ENCODE measurements around the gene APBB2. TPM values are rescaled to one million over a fixed set of nuclear protein-coding genes. Genes with fewer than 3 reads are reported as not detected.

The APBB2 gene
- total RNA-seq, 4 donors from 2014 or later, result 66.3 to 133 (median 90.2) TPM

- H3K9me3 ChIP-seq, result no peaks in the 10 kb centered on the region
- H3K4me1 ChIP-seq, result peaks cover 1 to 78% (median 2%) of the 10 kb centered on the region in 3 donors
- H3K27me3 ChIP-seq, result no peaks in the 10 kb centered on the region
- no peak overlapping the region for H3K4me3 ChIP-seq
- TF ChIP-seq EP300 (IDR thresholded peaks at IDR 0.05), result no peak
- TF ChIP-seq, protein P1, sequence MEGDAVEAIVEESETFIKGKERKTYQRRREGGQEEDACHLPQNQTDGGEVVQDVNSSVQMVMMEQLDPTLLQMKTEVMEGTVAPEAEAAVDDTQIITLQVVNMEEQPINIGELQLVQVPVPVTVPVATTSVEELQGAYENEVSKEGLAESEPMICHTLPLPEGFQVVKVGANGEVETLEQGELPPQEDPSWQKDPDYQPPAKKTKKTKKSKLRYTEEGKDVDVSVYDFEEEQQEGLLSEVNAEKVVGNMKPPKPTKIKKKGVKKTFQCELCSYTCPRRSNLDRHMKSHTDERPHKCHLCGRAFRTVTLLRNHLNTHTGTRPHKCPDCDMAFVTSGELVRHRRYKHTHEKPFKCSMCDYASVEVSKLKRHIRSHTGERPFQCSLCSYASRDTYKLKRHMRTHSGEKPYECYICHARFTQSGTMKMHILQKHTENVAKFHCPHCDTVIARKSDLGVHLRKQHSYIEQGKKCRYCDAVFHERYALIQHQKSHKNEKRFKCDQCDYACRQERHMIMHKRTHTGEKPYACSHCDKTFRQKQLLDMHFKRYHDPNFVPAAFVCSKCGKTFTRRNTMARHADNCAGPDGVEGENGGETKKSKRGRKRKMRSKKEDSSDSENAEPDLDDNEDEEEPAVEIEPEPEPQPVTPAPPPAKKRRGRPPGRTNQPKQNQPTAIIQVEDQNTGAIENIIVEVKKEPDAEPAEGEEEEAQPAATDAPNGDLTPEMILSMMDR (IDR thresholded peaks at IDR 0.05), result no peak
- no peak for TF ChIP-seq POLR2A (IDR thresholded peaks at IDR 0.05)
- TF ChIP-seq POLR2AphosphoS5 (IDR thresholded peaks at IDR 0.05), result no peak
- ATAC-seq, result no peak
- H3K36me3 ChIP-seq, result no peaks in the 10 kb centered on the region
- no peak overlapping the region for H3K27ac ChIP-seq
- WGBS, 2 donors (ENCODE audit: low coverage in 1 of 2), result 88 to 100% methylated on average over 1 to 2 of the region's 9 CpGs
These were observed 4.4 kb downstream of the APBB2 start for GRCh38 chr4:41209901-41210300.

- peaks cover 2 to 81% (median 4%) of the 10 kb centered on the region in 3 donors for H3K4me1 ChIP-seq
- H3K27ac ChIP-seq, result no peak overlapping the region
- WGBS, 2 donors (ENCODE audit: low coverage in 1 of 2), result 53 to 61% methylated on average over 3 to 5 of the region's 5 CpGs
- H3K27me3 ChIP-seq, result no peaks in the 10 kb centered on the region
- no peaks in the 10 kb centered on the region for H3K9me3 ChIP-seq
- H3K36me3 ChIP-seq, result no peaks in the 10 kb centered on the region
- H3K4me3 ChIP-seq, result no peak overlapping the region
- no peak for ATAC-seq
- TF ChIP-seq POLR2AphosphoS5 (IDR thresholded peaks at IDR 0.05) (no peak), EP300 (IDR thresholded peaks at IDR 0.05) (no peak), POLR2A (IDR thresholded peaks at IDR 0.05) (no peak)
- TF ChIP-seq, protein P1 (IDR thresholded peaks at IDR 0.05), result no peak
These were observed 5.2 kb downstream of the APBB2 start for GRCh38 chr4:41209187-41209586.

GRCh38 chr4:41207291-41207831 lies 7.0 kb downstream of the APBB2 start:
- Histone ChIP-seq H3K27me3 (no peaks in the 10 kb centered on the region), H3K36me3 (no peaks in the 10 kb centered on the region), H3K4me1 (peaks cover 2 to 90% (median 4%) of the 10 kb centered on the region in 3 donors), H3K27ac (no peak overlapping the region), H3K9me3 (no peaks in the 10 kb centered on the region), H3K4me3 (no peak overlapping the region)
- TF ChIP-seq POLR2AphosphoS5 (IDR thresholded peaks at IDR 0.05), result no peak
- peak; percentile 75 for ATAC-seq

- Histone ChIP-seq H3K27me3 (no peaks in the 10 kb centered on the region), H3K4me3 (no peak overlapping the region), H3K9me3 (no peaks in the 10 kb centered on the region), H3K36me3 (no peaks in the 10 kb centered on the region), H3K27ac (no peak overlapping the region), H3K4me1 (peaks cover 2 to 90% (median 4%) of the 10 kb centered on the region in 3 donors)
- ATAC-seq, result no peak
- WGBS, 2 donors (ENCODE audit: low coverage in 1 of 2), result 90 to 93% methylated on average over 2 of the region's 2 CpGs
- no peak for TF ChIP-seq POLR2A (IDR thresholded peaks at IDR 0.05)
- TF ChIP-seq, protein P1 (IDR thresholded peaks at IDR 0.05), result no peak
- no peak for TF ChIP-seq EP300 (IDR thresholded peaks at IDR 0.05)
- no peak for TF ChIP-seq POLR2AphosphoS5 (IDR thresholded peaks at IDR 0.05)
These were observed 8.4 kb downstream of the APBB2 start for GRCh38 chr4:41205854-41206460.

DNA sequence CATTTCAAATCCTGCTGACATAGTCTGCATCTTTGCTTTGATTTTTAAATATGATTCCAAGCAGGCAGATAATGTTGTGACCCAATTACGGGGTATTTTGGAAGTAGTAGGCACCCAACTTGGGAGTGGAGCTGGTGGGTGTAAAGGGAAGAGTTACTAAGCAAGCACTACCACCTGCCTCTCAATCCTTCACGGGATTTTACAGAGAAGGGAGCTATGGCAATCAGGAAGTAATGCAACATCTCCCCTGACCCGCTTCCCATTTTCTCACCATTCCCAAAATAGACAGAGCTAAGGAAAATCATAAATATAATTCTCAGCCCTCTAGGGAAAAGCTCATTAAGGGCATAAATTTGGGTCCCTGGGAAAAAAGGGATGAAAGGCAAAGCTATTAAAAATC lies 9.2 kb downstream of the APBB2 start:
- 54 to 71% methylated on average over 1 to 3 of the region's 3 CpGs for WGBS, 2 donors (ENCODE audit: low coverage in 1 of 2)
- no peak for ATAC-seq

DNA sequence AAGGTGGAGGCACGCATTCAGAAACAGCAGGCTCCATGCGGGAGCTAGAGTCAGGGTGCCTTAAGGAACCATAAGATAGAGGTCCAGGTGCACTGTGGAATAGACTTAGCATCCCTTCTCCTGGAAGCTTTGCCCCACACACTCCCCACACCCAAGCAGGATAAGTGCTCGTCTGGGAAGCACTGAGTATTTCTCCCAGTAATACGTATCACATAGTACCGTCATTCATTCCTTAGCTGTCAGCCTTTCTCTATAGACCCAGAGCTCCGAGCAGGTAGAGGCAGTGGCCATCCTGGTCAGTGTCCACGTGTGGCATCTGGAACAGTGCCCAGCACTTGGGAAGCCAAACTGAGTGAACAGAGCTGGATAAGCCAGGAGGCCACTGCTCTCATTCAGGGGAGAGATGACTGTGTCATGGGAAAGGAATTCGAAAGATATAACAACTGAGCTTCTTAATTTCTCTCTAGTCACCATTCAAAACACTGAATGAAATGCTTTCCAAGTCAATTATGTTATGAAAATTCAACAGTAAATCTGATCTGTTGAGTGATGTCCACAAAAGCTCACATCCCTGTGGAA lies 9.9 kb downstream of the APBB2 start:
- no peaks in the 10 kb centered on the region for H3K9me3 ChIP-seq
- TF ChIP-seq EP300 (IDR thresholded peaks at IDR 0.05), result no peak
- no peak for TF ChIP-seq POLR2A (IDR thresholded peaks at IDR 0.05)
- TF ChIP-seq POLR2AphosphoS5 (IDR thresholded peaks at IDR 0.05), result no peak
- TF ChIP-seq, protein P1 (IDR thresholded peaks at IDR 0.05), result no peak
- WGBS, 2 donors (ENCODE audit: low coverage in 1 of 2), result 48 to 72% methylated on average over 2 to 5 of the region's 8 CpGs
- no peak overlapping the region for H3K4me3 ChIP-seq
- ATAC-seq, result no peak
- no peaks in the 10 kb centered on the region for H3K36me3 ChIP-seq
- peaks cover 2 to 93% (median 4%) of the 10 kb centered on the region in 3 donors for H3K4me1 ChIP-seq
- H3K27ac ChIP-seq, result peak overlapping the region in 3 of 4 donors; percentile 22 to 40 (median 40)
- no peaks in the 10 kb centered on the region for H3K27me3 ChIP-seq

More for the DNA sequence above, 9.2 kb downstream of the APBB2 start:
- TF ChIP-seq POLR2AphosphoS5 (IDR thresholded peaks at IDR 0.05) (no peak), EP300 (IDR thresholded peaks at IDR 0.05) (no peak)
- peak overlapping the region in 2 of 4 donors; percentile 22 to 40 for H3K27ac ChIP-seq
- H3K27me3 ChIP-seq, result no peaks in the 10 kb centered on the region
- H3K4me3 ChIP-seq, result no peak overlapping the region
- H3K9me3 ChIP-seq, result no peaks in the 10 kb centered on the region
- no peaks in the 10 kb centered on the region for H3K36me3 ChIP-seq
- peaks cover 2 to 92% (median 4%) of the 10 kb centered on the region in 3 donors for H3K4me1 ChIP-seq

Measured in gastroesophageal sphincter (tissue), 4 donors.